ENCODE measurements around the gene BTNL9. TPM values are rescaled to one million over a fixed set of nuclear protein-coding genes. Genes with fewer than 3 reads are reported as not detected.

Gene BTNL9
- total RNA-seq = not detected in 2 replicates

DNA sequence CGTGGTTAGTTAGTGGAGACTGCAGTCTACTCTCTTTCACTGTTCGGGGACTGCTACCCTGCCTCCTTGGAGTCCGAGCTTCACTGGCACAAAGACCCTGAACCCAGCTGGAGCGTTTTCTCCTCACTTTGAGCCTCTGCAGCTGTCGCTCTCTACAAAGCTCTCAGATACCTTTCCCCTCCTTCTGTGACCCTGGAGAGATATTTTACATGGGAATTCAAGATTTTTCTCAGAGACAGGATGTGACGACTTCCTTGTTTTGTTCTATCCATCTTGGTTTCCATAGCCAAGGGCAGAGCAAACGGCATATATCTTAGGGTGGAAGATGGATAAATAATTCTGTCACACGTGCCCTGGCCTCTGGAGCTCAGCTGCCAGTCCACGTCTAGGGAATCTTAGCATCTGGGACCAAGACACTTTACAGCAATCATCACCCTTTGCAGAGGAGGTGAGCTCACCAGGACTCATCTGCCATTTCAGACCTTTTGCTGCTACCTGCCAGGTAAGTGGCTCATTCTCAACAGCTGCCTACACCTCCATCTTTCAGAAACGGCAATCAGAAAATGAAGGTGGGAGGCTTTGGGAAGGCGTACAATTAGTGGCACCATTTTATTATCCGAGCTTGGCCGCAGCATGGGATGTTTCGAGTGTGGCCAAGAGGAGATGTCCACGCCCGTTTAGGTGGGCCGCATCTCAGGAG is at the start of gene BTNL9:
Gene BTNL9, plus strand, starts transcription at position 336 of the 700 bp plus-strand sequence. CDS start 5,224 bp downstream, outside the sequence.

Other genes starting within 250 kb of the BTNL9 start
- 76.1 and 81.4 TPM in 2 replicates for gene MGAT1, start 237.5 kb upstream of the BTNL9 start, total RNA-seq
- 15.6 and 20.2 TPM in 2 replicates for gene ZFP62, start 179.0 kb upstream of the BTNL9 start, total RNA-seq
- gene BTNL8, start 141.1 kb upstream of the BTNL9 start, total RNA-seq = 0.24 TPM in 1 of 2 replicates, not detected in the other
- gene BTNL3, start 51.4 kb upstream of the BTNL9 start, total RNA-seq = not detected in 2 replicates
- gene OR2V1, start 90.9 kb downstream of the BTNL9 start, total RNA-seq = not detected in 2 replicates
- not detected in 2 replicates for gene OR2V2, start 107.3 kb downstream of the BTNL9 start, total RNA-seq
- gene TRIM7, start 164.9 kb downstream of the BTNL9 start, total RNA-seq = 28.2 and 43.3 TPM in 2 replicates
- gene TRIM41, start 183.0 kb downstream of the BTNL9 start, total RNA-seq = 5.8 and 14.7 TPM in 2 replicates
- 5,776 and 7,484 TPM in 2 replicates for gene RACK1, start 203.6 kb downstream of the BTNL9 start, total RNA-seq
- gene TRIM52, start 220.9 kb downstream of the BTNL9 start, total RNA-seq = 1.3 and 1.7 TPM in 2 replicates

All from tracheal epithelial cell (primary cell).